H9 (cell line): Measurements from ENCODE around the gene PAQR4. TPM values are rescaled to one million over a fixed set of nuclear protein-coding genes. Genes with fewer than 3 reads are reported as not detected.

Experiments used
- DNase-seq: peaks from one replicate; pipeline ENCODE4 v3.0.0-alpha.2; 2017
- H2AFZ ChIP-seq: one replicate; pipeline ENCODE4 v1.6.1; 2013; ENCODE audit warnings: mild to moderate bottlenecking, low read length, control low read depth, moderate library complexity
- H2AK5ac ChIP-seq: 2 replicates; pipeline ENCODE4 v1.6.1; 2013; ENCODE audit warnings: low read length, control low read depth, mixed read lengths; ENCODE audit not compliant: insufficient read length
- H2BK120ac ChIP-seq: one replicate; pipeline ENCODE4 v1.6.1; 2013; ENCODE audit warnings: low read depth, mild to moderate bottlenecking, low read length, control low read depth, inconsistent platforms; ENCODE audit not compliant: poor library complexity, severe bottlenecking
- H2BK12ac ChIP-seq: 2 replicates; pipeline ENCODE4 v1.6.1; 2013; ENCODE audit warnings: low read length, control low read depth, mixed read lengths, low read depth; ENCODE audit not compliant: insufficient read length
- H2BK15ac ChIP-seq: 2 replicates; pipeline ENCODE4 v1.6.1; 2013; ENCODE audit warnings: low read depth, low read length, control low read depth
- H2BK20ac ChIP-seq: one replicate; pipeline ENCODE4 v1.6.1; 2013; ENCODE audit warnings: low read depth, mild to moderate bottlenecking, low read length, control low read depth, inconsistent platforms; ENCODE audit not compliant: poor library complexity, severe bottlenecking
- H2BK5ac ChIP-seq: 2 replicates; pipeline ENCODE4 v1.6.1; 2013; ENCODE audit warnings: low read length, control low read depth, mixed read lengths; ENCODE audit not compliant: insufficient read length
- H3K14ac ChIP-seq: 2 replicates; pipeline ENCODE4 v1.6.1; 2013; ENCODE audit warnings: low read length, control low read depth; ENCODE audit not compliant: insufficient read depth
- H3K18ac ChIP-seq: 2 replicates; pipeline ENCODE4 v1.6.1; 2013; ENCODE audit warnings: low read depth, mild to moderate bottlenecking, mixed read lengths, low read length, control low read depth; ENCODE audit not compliant: insufficient read length
- H3K23ac ChIP-seq: 2 replicates; pipeline ENCODE4 v1.6.1; 2013; ENCODE audit warnings: low read length, control low read depth, mixed read lengths, low read depth; ENCODE audit not compliant: insufficient read length
- H3K23me2 ChIP-seq: 2 replicates; pipeline ENCODE4 v1.6.1; 2013; ENCODE audit warnings: low read depth, mild to moderate bottlenecking, mixed read lengths, low read length, control low read depth; ENCODE audit not compliant: insufficient read length, poor library complexity, severe bottlenecking
- H3K27ac ChIP-seq: 2 replicates; pipeline ENCODE4 v1.5.1; 2013; ENCODE audit warnings: low read length, control low read depth, mixed read lengths, low read depth; ENCODE audit not compliant: insufficient read length
- H3K27me3 ChIP-seq: 2 replicates; pipeline ENCODE4 v1.6.1; 2013; ENCODE audit warnings: low read length, control low read depth, inconsistent platforms; ENCODE audit not compliant: insufficient read depth
- H3K4ac ChIP-seq: 2 replicates; pipeline ENCODE4 v1.6.1; 2013; ENCODE audit warnings: low read depth, mild to moderate bottlenecking, control low read depth, inconsistent platforms, low read length, moderate library complexity
- H3K4me1 ChIP-seq: 2 replicates; pipeline ENCODE4 v1.6.1; 2013; ENCODE audit warnings: low read length, control low read depth, inconsistent platforms; ENCODE audit not compliant: insufficient read depth
- H3K4me2 ChIP-seq: 2 replicates; pipeline ENCODE4 v1.6.1; 2013; ENCODE audit warnings: low read length, control low read depth, mixed read lengths; ENCODE audit not compliant: insufficient read length, insufficient read depth
- H3K56ac ChIP-seq: 2 replicates; pipeline ENCODE4 v1.6.1; 2013; ENCODE audit warnings: low read depth, mild to moderate bottlenecking, mixed read lengths, low read length, control low read depth; ENCODE audit not compliant: insufficient read length
- H3K79me1 ChIP-seq: 2 replicates; pipeline ENCODE4 v1.6.1; 2013; ENCODE audit warnings: low read depth, mild to moderate bottlenecking, moderate library complexity, low read length, control low read depth, inconsistent platforms; ENCODE audit not compliant: insufficient read depth, poor library complexity, severe bottlenecking
- H3K79me2 ChIP-seq: 2 replicates; pipeline ENCODE4 v1.6.1; 2013; ENCODE audit warnings: low read length, control low read depth, inconsistent platforms; ENCODE audit not compliant: insufficient read depth
- H3K9ac ChIP-seq: 2 replicates; pipeline ENCODE4 v1.6.1; 2013; ENCODE audit warnings: low read length, control low read depth, mixed read lengths; ENCODE audit not compliant: insufficient read length; ENCODE audit errors: extremely low read depth
- H3K9me3 ChIP-seq: one replicate; pipeline ENCODE4 v1.6.1; 2013; ENCODE audit warnings: low read depth, low read length, inconsistent platforms; ENCODE audit not compliant: control insufficient read depth
- H3T11ph ChIP-seq: one replicate; pipeline ENCODE4 v1.6.1; 2013; ENCODE audit warnings: mild to moderate bottlenecking, low read length, control low read depth, inconsistent platforms
- H4K20me1 ChIP-seq: one replicate; pipeline ENCODE4 v1.6.1; 2013; ENCODE audit not compliant: control insufficient read depth, insufficient read length, insufficient read depth
- H4K5ac ChIP-seq: 2 replicates; pipeline ENCODE4 v1.6.1; 2013; ENCODE audit warnings: low read depth, mild to moderate bottlenecking, mixed read lengths, low read length, control low read depth; ENCODE audit not compliant: insufficient read length
- H4K8ac ChIP-seq: replicated peaks from 2 replicates; pipeline ENCODE4 v1.6.1; 2013; ENCODE audit warnings: low read length, control low read depth, mixed read lengths, low read depth; ENCODE audit not compliant: insufficient read length
- H4K91ac ChIP-seq: 2 replicates; pipeline ENCODE4 v1.6.1; 2013; ENCODE audit warnings: low read depth, mild to moderate bottlenecking, moderate library complexity, mixed read lengths, low read length, control low read depth; ENCODE audit not compliant: insufficient read length
- H3K27ac Mint-ChIP-seq, 3 experiments: 2 replicates in 2 of 3; 3 replicates in 1 of 3; pipeline ENCODE4 v1.8.0; 2020 to 2021; ENCODE audit warnings: mixed read lengths in 3 of 3, mild to moderate bottlenecking in 1 of 3, moderate library complexity in 1 of 3
- H3K27me3 Mint-ChIP-seq: 2 replicates; pipeline ENCODE4 v1.8.0; 2021; ENCODE audit warnings: low read depth, mild to moderate bottlenecking, moderate library complexity, mixed read lengths
- H3K36me3 Mint-ChIP-seq, 3 experiments: 2 replicates in 2 of 3; 3 replicates in 1 of 3; pipeline ENCODE4 v1.8.0; 2020 to 2021; ENCODE audit warnings: low read depth in 3 of 3, mixed read lengths in 3 of 3; ENCODE audit not compliant: insufficient read depth in 1 of 3
- H3K4me1 Mint-ChIP-seq, 2 experiments: 2 replicates each; pipeline ENCODE4 v1.8.0; 2020; ENCODE audit warnings: mixed read lengths in 2 of 2
- H3K4me3 Mint-ChIP-seq, 2 experiments: 2 replicates in 1 of 2; 3 replicates in 1 of 2; pipeline ENCODE4 v1.8.0; 2020 to 2021; ENCODE audit warnings: mild to moderate bottlenecking in 2 of 2, mixed read lengths in 2 of 2, moderate library complexity in 1 of 2
- H3K9me3 Mint-ChIP-seq, 2 experiments: 2 replicates in 1 of 2; 3 replicates in 1 of 2; pipeline ENCODE4 v1.8.0; 2020; ENCODE audit warnings: mild to moderate bottlenecking in 2 of 2, mixed read lengths in 2 of 2, moderate library complexity in 1 of 2
- WGBS: extraction: QIAGEN DNeasy Blood & Tissue Kit; methylation state at CpG from one replicate; pipeline ENCODE4 v1.1.7; 2013; ENCODE audit warnings: missing lambda C conversion rate, low lambda C conversion rate, mixed read lengths; ENCODE audit not compliant: insufficient read length; ENCODE audit errors: extremely low coverage; 5-methylcytosine and 5-hydroxymethylcytosine counted together
- total RNA-seq: library from RNA; stranded (reverse); gene quantifications from 2 replicates; pipeline ENCODE4 v1.2.1, GENCODE V29; 2021
- TF ChIP-seq, protein P1 (sequence below): fragments of 200-600 bp; sonication (generic); conservative IDR thresholded peaks from 3 replicates; pipeline ENCODE4 v1.8.0; 2021; ENCODE audit warnings: antibody characterized with exemption, mild to moderate bottlenecking

PAQR4 gene
- total RNA-seq, 1 experiment from 2014 or later, result 32.1 TPM

DNA sequence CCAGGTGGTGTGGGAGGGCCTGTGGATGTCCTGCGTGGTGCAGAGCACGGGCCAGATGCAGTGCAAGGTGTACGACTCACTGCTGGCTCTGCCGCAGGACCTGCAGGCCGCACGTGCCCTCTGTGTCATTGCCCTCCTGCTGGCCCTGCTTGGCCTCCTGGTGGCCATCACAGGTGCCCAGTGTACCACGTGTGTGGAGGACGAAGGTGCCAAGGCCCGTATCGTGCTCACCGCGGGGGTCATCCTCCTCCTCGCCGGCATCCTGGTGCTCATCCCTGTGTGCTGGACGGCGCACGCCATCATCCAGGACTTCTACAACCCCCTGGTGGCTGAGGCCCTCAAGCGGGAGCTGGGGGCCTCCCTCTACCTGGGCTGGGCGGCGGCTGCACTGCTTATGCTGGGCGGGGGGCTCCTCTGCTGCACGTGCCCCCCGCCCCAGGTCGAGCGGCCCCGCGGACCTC lies 44.4 kb downstream of the PAQR4 start:
- H3K56ac ChIP-seq, result no peak overlapping the region
- H3K23me2 ChIP-seq, result peaks cover 20% of the 10 kb centered on the region
- H4K5ac ChIP-seq, result no peak overlapping the region
- H4K8ac ChIP-seq, result no peak overlapping the region
- Mint-ChIP-seq H3K4me3 (peak overlapping the region; percentile 19 to 79; a peak in 3 of 5 replicates), H3K27ac (peak overlapping the region in 2 of 3 experiments; percentile 57 to 58; a peak in 2 of 7 replicates), H3K36me3 (peaks cover 21 to 32% (median 30%) of the 10 kb centered on the region in 3 experiments), H3K4me1 (peaks cover 51 to 80% of the 10 kb centered on the region in 2 experiments), H3K27me3 (peaks cover 6% of the 10 kb centered on the region), H3K9me3 (no peaks in the 10 kb centered on the region)
- TF ChIP-seq, protein P1, sequence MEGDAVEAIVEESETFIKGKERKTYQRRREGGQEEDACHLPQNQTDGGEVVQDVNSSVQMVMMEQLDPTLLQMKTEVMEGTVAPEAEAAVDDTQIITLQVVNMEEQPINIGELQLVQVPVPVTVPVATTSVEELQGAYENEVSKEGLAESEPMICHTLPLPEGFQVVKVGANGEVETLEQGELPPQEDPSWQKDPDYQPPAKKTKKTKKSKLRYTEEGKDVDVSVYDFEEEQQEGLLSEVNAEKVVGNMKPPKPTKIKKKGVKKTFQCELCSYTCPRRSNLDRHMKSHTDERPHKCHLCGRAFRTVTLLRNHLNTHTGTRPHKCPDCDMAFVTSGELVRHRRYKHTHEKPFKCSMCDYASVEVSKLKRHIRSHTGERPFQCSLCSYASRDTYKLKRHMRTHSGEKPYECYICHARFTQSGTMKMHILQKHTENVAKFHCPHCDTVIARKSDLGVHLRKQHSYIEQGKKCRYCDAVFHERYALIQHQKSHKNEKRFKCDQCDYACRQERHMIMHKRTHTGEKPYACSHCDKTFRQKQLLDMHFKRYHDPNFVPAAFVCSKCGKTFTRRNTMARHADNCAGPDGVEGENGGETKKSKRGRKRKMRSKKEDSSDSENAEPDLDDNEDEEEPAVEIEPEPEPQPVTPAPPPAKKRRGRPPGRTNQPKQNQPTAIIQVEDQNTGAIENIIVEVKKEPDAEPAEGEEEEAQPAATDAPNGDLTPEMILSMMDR, result peak; percentile 32; the same call in 2 of the 3 replicates
- H3K23ac ChIP-seq, result no peak overlapping the region
- no peak overlapping the region for H2BK20ac ChIP-seq
- no peaks in the 10 kb centered on the region; the same call in 1 of the 2 replicates for H3K4me1 ChIP-seq
- H2AK5ac ChIP-seq, result no peak overlapping the region
- no peaks in the 10 kb centered on the region for H3K9me3 ChIP-seq
- no peak overlapping the region for H3T11ph ChIP-seq
- H3K27ac ChIP-seq, result no peak overlapping the region
- WGBS, result no CpG with 5 or more reads among the region's 27 CpGs
- no peak overlapping the region for H3K9ac ChIP-seq
- peak; percentile 66 for DNase-seq
- peaks cover 9% of the 10 kb centered on the region; the same call in 1 of the 2 replicates for H3K79me2 ChIP-seq
- no peak overlapping the region for H3K18ac ChIP-seq
- H2BK12ac ChIP-seq, result no peak overlapping the region
- no peak overlapping the region for H2BK120ac ChIP-seq
- H3K79me1 ChIP-seq, result no peaks in the 10 kb centered on the region
- H2BK15ac ChIP-seq, result no peak overlapping the region
- H2BK5ac ChIP-seq, result no peak overlapping the region
- H3K4ac ChIP-seq, result no peak overlapping the region
- H4K91ac ChIP-seq, result no peak overlapping the region
- H2AFZ ChIP-seq, result no peak overlapping the region
- H4K20me1 ChIP-seq, result no peaks in the 10 kb centered on the region
- no peaks in the 10 kb centered on the region for H3K27me3 ChIP-seq
- H3K4me2 ChIP-seq, result no peak overlapping the region
- no peak overlapping the region; the same call in 1 of the 2 replicates for H3K14ac ChIP-seq
